NCI-H69 (cell line): Measurements from ENCODE around the gene DZIP1L.

Experiments used
- DNase-seq: peaks from one replicate; lab custom pipeline; 2025; lab: John Stamatoyannopoulos, UW

DZIP1L gene

GRCh38 chr3:138032567-138032966 lies 82.8 kb downstream of the DZIP1L start:
- no peak for DNase-seq

- DNase-seq = no peak
These were observed 83.9 kb downstream of the DZIP1L start for GRCh38 chr3:138031536-138031935.

DNA sequence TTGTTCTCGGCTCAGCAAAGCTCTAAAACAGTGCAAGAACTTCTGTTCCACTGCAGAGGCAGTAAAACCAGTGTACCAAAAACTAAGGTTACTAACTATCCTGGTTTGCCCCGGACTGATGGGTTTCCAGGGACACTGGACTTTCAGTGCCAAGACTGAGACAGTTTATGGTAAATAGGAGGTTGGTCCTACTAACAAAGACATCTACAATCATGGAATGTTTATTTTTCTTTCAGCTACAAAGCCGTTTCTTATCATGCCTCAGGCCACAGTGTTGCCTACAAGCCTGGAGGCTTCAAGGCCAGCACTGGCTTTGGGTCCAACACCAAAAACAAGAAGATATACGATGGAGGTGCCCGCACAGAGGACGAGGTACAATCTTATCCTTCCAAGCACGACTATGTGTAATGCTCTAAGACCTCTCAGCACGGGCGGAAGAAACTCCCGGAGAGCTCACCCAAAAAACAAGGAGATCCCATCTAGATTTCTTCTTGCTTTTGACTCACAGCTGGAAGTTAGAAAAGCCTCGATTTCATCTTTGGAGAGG lies 84.6 kb downstream of the DZIP1L start:
- no peak for DNase-seq

- DNase-seq = no peak
These were observed 87.6 kb downstream of the DZIP1L start for GRCh38 chr3:138027821-138028220.

DNA sequence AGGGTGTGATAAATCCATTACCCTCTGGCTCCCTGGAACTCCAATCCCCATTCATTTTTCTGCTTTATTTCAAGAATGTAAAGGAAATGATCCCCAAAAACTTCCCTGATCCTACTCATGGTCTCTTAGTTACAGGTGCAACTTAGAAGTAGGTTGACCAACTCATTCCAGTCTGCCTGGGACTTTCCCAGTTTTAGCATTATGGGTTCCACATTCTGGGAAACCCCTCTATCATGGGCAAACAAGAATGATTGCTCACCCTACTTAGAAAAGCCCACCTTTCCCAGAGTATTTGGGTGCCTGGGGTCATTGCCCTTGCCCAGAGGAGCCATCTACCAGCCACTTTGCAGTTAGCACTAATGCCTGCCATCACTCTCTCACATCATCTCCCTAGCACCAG lies 89.9 kb downstream of the DZIP1L start:
- DNase-seq = no peak

- DNase-seq = no peak
These were observed 91.7 kb downstream of the DZIP1L start for GRCh38 chr3:138023754-138024153.

GRCh38 chr3:138019281-138020069 lies 95.9 kb downstream of the DZIP1L start:
- DNase-seq = no peak

- DNase-seq = no peak
These were observed 99.3 kb downstream of the DZIP1L start for GRCh38 chr3:138016065-138016464.

DNA sequence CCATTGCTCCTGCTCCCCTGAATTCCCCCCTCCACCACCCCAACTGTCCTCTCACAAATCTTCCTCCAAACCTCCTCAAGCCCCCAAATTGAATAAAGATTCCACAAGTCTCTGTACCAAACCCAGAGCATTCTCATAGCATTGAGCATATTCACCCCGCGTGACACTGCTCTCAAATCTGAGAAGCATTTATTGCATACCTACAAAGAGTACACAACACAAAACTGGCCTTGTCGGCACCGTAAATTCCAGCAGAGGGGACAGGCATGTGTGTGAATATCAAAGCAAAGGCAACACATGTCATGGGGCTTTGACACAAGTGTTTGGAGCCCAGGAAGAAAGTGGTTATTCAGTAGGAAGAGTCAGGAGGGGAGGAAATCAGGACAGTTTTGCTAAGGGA lies 102.9 kb downstream of the DZIP1L start:
- DNase-seq = no peak
